Skin of body (tissue), 2 donors: ENCODE results near the gene GRIP2. TPM values are rescaled to one million over a fixed set of nuclear protein-coding genes. Genes with fewer than 3 reads are reported as not detected.

Source experiments
- DNase-seq: peaks from one replicate; lab custom pipeline; 2025; lab: John Stamatoyannopoulos, UW
- total RNA-seq: library from RNA; depleted of rRNA; stranded (reverse); fragments of >200 nt; gene quantifications from one replicate; pipeline ENCODE4 v1.2.3, GENCODE V29; 2014

GRIP2 gene
- total RNA-seq, 1 donor from 2014 or later, result 2.4 TPM

DNA sequence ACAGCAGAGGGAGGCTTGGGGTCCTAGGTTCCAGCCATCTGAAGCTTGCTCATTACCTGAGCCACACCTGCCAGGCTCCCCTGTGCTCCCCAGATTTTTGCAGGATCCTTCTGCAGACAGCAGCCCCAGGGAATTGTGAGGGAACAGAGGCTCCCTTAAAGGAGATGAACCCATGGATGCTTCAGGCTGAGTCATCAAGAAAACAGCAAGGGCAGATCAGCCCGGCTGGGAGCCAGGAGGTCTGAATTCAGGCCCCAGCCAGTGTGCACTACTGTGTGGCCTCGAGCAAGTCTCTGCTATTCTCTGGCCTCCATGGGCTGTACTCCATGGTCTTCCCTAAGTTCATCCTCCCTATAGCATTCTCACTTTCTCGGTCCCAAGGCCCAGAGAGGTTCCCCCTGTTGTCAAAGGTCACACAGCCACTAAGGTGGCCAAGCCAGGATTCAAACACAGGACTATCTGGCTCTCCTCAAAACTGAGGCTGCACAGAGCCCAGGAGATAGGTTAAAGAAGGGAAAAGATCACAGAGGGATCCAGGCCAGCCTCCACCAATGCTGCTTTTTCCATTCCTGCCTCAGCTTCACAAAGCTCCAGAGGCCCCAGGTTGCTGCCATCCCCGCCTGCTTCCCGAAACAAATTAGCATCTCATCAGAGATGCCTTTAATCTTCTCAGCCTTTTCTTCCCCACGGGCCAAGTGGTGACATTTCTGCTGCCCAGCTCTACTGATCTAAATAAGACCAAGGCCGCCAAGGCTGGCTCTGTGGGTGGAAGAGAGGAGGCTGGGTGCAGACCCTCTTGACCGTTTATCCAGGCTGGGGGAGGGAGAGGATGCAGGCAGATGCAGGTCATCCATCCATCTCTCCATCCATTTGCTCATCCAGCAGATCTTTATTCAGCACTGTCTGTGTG, 21.2 kb upstream of the GRIP2 start:
- DNase-seq, result no peak

DNA sequence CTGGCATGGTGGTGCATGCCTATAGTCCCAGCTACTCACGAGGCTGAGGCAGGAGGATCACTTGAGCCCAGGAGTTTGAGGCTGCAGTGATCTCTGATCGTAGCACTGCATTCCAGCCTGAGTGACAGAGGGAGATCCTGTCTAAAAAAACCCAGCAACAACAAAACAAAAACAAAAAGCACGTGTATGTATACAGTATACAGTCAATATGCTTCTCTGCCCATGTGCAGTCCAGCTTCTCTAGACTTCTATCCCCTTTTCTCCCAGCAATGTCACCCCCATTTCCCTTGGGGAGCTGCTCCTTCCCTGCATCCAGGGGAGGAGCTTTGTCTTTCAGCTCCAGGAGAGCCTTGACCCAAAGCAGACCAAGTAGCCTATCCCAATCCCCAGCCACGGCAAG, 20.0 kb upstream of the GRIP2 start:
- no peak for DNase-seq

DNA sequence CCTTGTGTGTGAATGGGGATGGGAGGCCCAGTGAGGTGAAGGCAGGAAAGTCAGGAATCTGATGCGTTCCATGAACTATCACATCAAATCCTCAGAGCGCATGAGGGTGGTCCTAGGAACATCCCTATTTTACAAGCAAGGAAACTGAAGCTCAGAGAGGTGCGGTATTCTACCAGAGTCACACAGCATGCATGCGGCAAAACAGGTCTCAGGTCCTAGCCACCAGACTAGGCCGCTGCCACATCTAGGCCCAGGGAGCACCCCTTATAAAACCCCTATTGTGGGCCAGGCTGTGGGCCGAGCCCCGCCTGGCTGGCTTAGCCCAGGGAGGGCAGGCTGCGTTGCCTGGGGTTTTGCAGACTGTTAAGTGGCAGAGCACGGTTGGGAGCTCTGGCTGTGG, 17.9 kb upstream of the GRIP2 start:
- no peak for DNase-seq

- no peak for DNase-seq
Measured at GRCh38 chr3:14555835-14556234, 15.7 kb upstream of the GRIP2 start.

- no peak for DNase-seq
Measured at GRCh38 chr3:14554715-14555114, 14.6 kb upstream of the GRIP2 start.

DNA sequence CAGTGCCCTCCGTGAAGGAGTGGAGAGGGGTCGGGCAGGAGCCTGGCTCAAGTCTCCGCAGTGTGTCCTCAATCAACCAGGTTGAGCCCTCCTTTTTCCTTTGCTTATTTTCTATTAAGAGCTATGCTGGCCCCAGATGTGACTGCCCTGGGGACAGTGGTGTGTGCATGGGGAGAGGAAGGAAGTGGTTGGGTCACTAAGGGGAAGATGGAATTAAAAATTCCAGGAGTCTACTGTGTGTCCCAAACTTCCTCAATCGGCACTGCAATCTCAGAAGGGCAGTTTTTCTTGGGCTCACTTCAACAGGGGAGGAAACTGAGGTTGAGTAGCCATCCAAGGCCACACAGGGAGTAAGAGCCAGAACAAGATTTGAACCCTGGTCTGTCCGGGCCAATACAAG, 13.7 kb upstream of the GRIP2 start:
- no peak for DNase-seq

- no peak for DNase-seq
Measured at GRCh38 chr3:14552717-14553116, 12.6 kb upstream of the GRIP2 start.

GRCh38 chr3:14552041-14552648, 12.0 kb upstream of the GRIP2 start:
- DNase-seq, result no peak

- DNase-seq, result no peak
Measured at GRCh38 chr3:14550651-14551611, 10.8 kb upstream of the GRIP2 start.

- DNase-seq, result no peak
Measured at GRCh38 chr3:14550181-14550580, 10.0 kb upstream of the GRIP2 start.

- no peak for DNase-seq
Measured at GRCh38 chr3:14549256-14549919, 9.2 kb upstream of the GRIP2 start.

GRCh38 chr3:14548321-14548729, 8.2 kb upstream of the GRIP2 start:
- DNase-seq, result peak; percentile 32

DNA sequence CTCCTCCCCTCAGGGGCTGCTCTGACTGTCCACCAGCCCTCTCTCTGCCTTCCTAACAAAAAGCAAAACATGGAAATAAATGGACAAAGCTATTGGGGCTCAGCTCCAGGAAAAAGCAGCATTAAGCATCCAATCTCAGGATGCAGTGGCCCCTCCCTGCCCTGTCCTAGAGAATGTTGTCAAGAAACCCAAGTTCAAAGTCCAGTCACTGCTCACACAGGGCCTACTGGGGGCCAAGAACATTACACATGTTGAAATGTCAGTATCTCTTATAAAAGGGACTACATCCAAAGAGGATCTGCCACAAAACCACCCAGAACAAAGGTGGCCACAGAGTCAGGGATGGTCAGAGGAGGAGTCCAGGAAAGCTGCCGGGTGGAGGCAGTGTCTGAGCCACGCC, 7.6 kb upstream of the GRIP2 start:
- DNase-seq, result no peak

GRCh38 chr3:14546041-14546440, 5.9 kb upstream of the GRIP2 start:
- no peak for DNase-seq

DNA sequence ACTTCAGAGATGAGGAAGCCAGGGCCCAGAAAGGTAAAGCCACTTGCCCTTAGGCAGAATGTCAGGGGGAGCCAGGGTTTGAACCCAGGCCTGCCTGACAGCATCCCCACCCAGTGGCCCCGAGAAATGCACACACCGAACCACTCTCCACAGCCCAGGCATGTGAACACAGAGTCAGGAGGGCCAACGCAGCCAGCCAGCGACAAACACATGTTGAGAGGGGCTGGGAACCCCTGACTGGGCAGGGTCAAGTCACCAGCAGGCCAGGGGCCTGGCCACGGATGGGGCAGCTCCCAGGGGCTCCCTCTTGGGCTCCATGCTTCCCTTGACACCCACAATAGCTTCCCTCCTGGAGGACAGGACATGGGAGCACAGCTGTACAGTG, 5.1 kb upstream of the GRIP2 start:
- no peak for DNase-seq

- DNase-seq, result no peak
Measured at GRCh38 chr3:14544282-14545250, 4.4 kb upstream of the GRIP2 start.

DNA sequence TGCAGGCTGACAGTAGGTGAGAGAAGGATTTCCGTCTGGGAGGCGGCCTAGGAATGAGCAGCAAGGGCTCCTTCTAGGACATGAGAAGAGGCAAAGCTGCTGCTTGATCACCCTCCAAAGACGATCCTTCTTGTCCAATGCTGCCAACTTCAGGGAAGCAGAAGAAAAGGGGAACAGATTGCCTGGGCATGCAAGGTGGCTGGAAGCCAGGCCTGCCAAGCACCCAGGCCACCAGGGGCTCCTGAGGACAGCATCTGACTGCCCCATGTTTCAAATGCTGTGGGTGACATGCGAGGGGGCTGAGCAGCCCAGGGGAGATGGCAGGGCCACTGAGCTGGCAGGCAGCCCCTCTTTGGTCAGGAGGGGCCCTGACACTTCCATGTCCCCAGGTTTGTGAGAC, 3.3 kb upstream of the GRIP2 start:
- DNase-seq, result no peak

DNA sequence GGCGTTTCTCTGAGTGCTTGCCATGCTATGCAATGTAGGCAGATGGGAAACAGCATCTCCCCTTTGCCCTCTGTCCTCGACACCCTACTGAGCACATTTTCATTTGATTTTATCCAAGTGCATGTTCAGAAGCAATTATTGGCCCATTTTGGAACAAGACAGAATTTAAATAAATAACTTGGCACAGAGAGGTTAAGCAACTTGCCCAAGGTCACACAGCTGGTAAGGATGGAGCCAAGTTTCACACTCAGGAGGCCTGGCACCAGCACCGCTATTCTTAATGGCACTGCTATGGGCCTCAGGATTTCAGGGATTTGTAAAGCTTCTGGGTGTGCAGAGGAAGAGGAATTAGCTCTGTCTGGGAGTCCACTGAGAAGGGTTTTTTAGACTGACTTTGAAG, 2.5 kb upstream of the GRIP2 start:
- DNase-seq, result no peak

DNA sequence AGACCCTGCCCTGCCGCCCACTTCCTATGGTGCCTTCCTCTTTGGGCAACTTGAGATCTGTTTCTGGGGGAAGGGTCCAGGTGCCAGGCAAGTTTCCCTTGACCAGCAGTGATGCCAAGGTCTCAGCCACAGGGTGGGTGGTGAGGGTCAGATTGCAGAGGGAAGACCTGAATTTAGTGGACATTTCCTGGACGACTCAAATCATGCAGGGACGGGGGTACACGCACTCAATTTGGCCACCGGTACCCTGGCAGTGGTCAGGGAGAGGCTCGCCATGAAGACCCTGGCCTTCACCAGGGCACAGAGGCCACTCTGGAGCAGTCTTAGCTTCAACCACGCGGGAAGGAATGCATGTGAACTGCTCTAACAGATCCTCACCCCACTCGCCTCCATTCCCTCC, 1.5 kb upstream of the GRIP2 start:
- DNase-seq, result no peak

GRCh38 chr3:14540821-14541385, 761 bp upstream of the GRIP2 start:
- DNase-seq, result no peak
